ENCODE results near the gene TSPYL2. TPM values are rescaled to one million over a fixed set of nuclear protein-coding genes. Genes with fewer than 3 reads are reported as not detected.

The TSPYL2 gene
- total and polyA plus RNA-seq, 2 of the 4 experiments (the other 2 are of a cell fraction) = 19.2 to 49.7 TPM

GRCh38 chrX:53044995-53045394, 37.2 kb upstream of the TSPYL2 start:
- Histone ChIP-seq H3K9me3 (ENCODE audit: control insufficient read depth, insufficient read depth, low read length) (no peaks in the 10 kb centered on the region), H3K27ac (ENCODE audit: insufficient read depth, low read length) (no peak overlapping the region), H4K5ac (ENCODE audit: low read depth, low read length) (no peak overlapping the region), H4K8ac (ENCODE audit: low read depth in 2 of 2, low read length in 2 of 2) (no peak overlapping the region), H3K56ac (ENCODE audit: extremely low read depth, insufficient read depth, low read length) (no peak overlapping the region), H4K91ac (ENCODE audit: insufficient read depth, low read depth, low read length) (no peak overlapping the region), H3K9me1 (ENCODE audit: insufficient read depth, low read length) (0 out of 2 replicates have a peak, but pooled peaks cover under 1% of the 10 kb centered on the region), H4K20me1 (ENCODE audit: insufficient read depth, low read length) (peaks cover 6% of the 10 kb centered on the region; the same call in 1 of the 2 replicates), H3K27me3 (ENCODE audit: control insufficient read depth, insufficient read depth, low read length) (peaks cover 14% of the 10 kb centered on the region), H3K36me3 (ENCODE audit: control insufficient read depth, insufficient read depth, low read length) (no peaks in the 10 kb centered on the region), H3K4me1 (ENCODE audit: control insufficient read depth, insufficient read depth, low read length) (peaks cover 1% of the 10 kb centered on the region; the same call in 1 of the 2 replicates), H3K18ac (ENCODE audit: low read depth, low read length) (no peak overlapping the region), H3K79me1 (ENCODE audit: low read depth in 1 of 2, low read length in 2 of 2) (peaks cover 0 to 10% of the 10 kb centered on the region in 2 experiments; a peak in 3 of 4 replicates), H2BK20ac (ENCODE audit: low read depth, low read length) (no peak overlapping the region), H2AK5ac (ENCODE audit: low read depth, low read length) (no peak overlapping the region), H3K4me2 (ENCODE audit: low read depth, low read length) (no peak overlapping the region), H3K14ac (replicated peaks; ENCODE audit: low read depth, low read length) (no peak overlapping the region), H3K9ac (ENCODE audit: low read depth, low read length) (no peak overlapping the region), H3K4ac (ENCODE audit: low read depth, low read length) (no peak overlapping the region), H2AK9ac (replicated peaks; ENCODE audit: low read depth, low read length, poor library complexity) (no peak overlapping the region), H3K4me3 (ENCODE audit: insufficient read depth, low read depth, low read length) (no peak overlapping the region), H2BK120ac (ENCODE audit: low read depth, low read length) (no peak overlapping the region), H2BK5ac (ENCODE audit: low read depth, low read length, poor library complexity, severe bottlenecking) (no peak overlapping the region), H2BK15ac (ENCODE audit: low read depth, low read length) (no peak overlapping the region), H2AFZ (replicated peaks; ENCODE audit: low read length, poor library complexity) (no peak overlapping the region), H3K23ac (ENCODE audit: low read depth, low read length) (no peak overlapping the region)
- DNase-seq (no peak), ATAC-seq (ENCODE audit: low read depth) (no peak)
- in situ Hi-C loops (cut with MboI; ENCODE audit: low sequenced_read_pairs) = no loop called here
- intact Hi-C loops (cut with micrococcal nuclease) = no loop called here
- TF ChIP-seq MXI1 (IDR thresholded peaks at IDR 0.05; ENCODE audit: borderline replicate concordance, low read depth, low read length) (no peak), CHD1 (IDR thresholded peaks at IDR 0.05; ENCODE audit: low read depth, low read length) (no peak), USF2 (IDR thresholded peaks at IDR 0.05; ENCODE audit: low read depth, low read length) (no peak), POLR2A (IDR thresholded peaks at IDR 0.05; ENCODE audit: low read depth, low read length) (no peak), FOS (IDR thresholded peaks at IDR 0.05; ENCODE audit: low read depth, low read length) (no peak), CTCF (conservative IDR thresholded peaks at IDR 0.05; ENCODE audit: low read depth, low read length) (no peak), SMC3 (IDR thresholded peaks at IDR 0.05; ENCODE audit: low read depth, low read length) (no peak), MAZ (IDR thresholded peaks at IDR 0.05; ENCODE audit: borderline replicate concordance, low read depth, low read length) (no peak), CEBPB (IDR thresholded peaks at IDR 0.05; ENCODE audit: low read depth, low read length) (no peak), RFX5 (IDR thresholded peaks at IDR 0.05; ENCODE audit: low read depth, low read length) (no peak), RAD21 (IDR thresholded peaks at IDR 0.05; ENCODE audit: low read length) (no peak), MAFK (IDR thresholded peaks at IDR 0.05; ENCODE audit: low read depth, low read length) (no peak), NFE2L2 (IDR thresholded peaks at IDR 0.05; ENCODE audit: low read depth, low read length) (no peak), BHLHE40 (IDR thresholded peaks at IDR 0.05; ENCODE audit: low read depth, low read length) (no peak), ELK1 (IDR thresholded peaks at IDR 0.05; ENCODE audit: borderline replicate concordance, low read depth, low read length) (no peak), RCOR1 (IDR thresholded peaks at IDR 0.05; ENCODE audit: insufficient replicate concordance, low read length) (no peak)
- no CpG with 5 or more reads among the region's 5 CpGs for WGBS, 2 experiments (ENCODE audit: extremely low coverage in 2 of 2, insufficient read length in 1 of 2)
- POLR2A ChIA-PET (ENCODE audit: unreplicated experiment) = no interaction called here
- BruUV-seq (replicated peaks) = no TSS peak
- dilution Hi-C loops (cut with HindIII; ENCODE audit: low sequenced_read_pairs, unreplicated experiment) = no loop called here
- CTCF ChIA-PET = no interaction called here
